GM21529 (cell line): Measurements from ENCODE around the gene CLEC9A.
"Not testable (repeated sequence)": the region's sequence is repeated elsewhere in the genome, so short reads cannot be mapped to it uniquely, and the experiment has no call there.

Experiments
- ATAC-seq: cut with Tn5 transposase; IDR thresholded peaks from one replicate; pipeline ENCODE4 v1.9.1; 2021; ENCODE audit not compliant: unreplicated experiment

Gene CLEC9A

DNA sequence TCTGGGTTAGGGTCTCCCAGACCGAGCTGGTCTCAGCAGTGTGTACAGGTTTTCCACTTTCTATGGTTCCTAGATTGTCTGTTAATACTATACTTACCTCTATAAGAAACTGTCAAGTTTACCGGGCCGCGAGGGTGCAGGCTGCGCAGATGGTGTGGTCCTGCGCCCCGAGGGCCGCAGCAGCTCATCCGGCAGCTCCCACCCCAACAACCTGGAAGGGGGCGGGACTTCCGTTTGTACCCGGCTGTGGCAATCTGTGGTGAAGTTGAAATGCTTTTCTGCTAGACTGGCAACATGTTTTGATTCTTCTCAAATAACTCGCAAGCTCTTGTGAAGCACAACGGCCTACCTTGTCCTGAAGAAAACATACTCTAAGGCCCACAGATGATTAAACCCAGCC lies at the start of gene CLEC9A:
CLEC9A (plus strand) TSS at position 237 of the 400 bp plus-strand sequence. CDS start 22,006 bp downstream, outside the sequence.
- ATAC-seq, result no peak

- no peak for ATAC-seq
These were observed 38.6 kb upstream of the CLEC9A start for GRCh38 chr12:9991876-9992275.

DNA sequence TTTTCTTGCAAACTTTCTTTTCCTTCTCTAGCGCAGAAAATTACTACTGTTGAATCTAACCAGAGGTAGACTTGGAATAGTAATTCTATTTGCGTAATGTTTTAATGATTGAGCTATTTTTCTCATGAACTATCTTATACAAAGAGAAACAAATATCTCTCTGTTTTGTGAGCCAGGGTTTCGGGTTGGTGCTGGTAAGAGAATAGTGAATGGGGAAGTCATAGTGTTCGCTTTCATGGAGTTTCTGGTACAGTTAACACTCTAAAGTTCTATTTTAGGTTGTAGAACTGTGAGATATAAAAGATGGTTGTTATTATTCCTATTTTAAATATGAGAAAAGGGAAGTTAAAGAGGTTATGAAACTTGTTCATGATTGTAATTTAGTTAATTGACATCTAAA lies 38.2 kb upstream of the CLEC9A start:
- no peak for ATAC-seq

GRCh38 chr12:9999016-9999415 lies 31.5 kb upstream of the CLEC9A start, which contains the start of gene CLEC1B:
Gene CLEC1B (minus strand): TSS chr12:9999121. CDS start chr12:9999100, 21 bp downstream.
- ATAC-seq, result no peak

GRCh38 chr12:10001171-10001776 lies 29.2 kb upstream of the CLEC9A start:
- no peak for ATAC-seq

- no peak for ATAC-seq
These were observed 17.7 kb upstream of the CLEC9A start for GRCh38 chr12:10012630-10013330.

DNA sequence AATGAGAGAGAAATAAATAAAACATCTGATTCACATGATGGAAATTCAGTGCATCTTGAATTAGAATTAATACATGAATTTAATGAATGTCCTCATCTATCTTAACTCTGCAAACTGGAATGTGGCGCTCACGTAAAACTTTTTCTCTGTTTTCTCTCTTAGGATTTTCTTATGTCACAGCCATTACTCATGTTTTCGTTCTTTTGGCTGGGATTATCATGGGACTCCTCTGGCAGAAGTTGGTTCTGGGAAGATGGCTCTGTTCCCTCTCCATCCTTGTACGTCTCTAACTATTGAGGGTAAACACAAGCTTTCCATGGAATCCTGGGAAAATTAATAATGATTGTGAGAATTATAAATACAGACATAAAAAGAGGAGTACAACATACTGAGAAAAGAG lies 15.0 kb upstream of the CLEC9A start:
- no peak for ATAC-seq

DNA sequence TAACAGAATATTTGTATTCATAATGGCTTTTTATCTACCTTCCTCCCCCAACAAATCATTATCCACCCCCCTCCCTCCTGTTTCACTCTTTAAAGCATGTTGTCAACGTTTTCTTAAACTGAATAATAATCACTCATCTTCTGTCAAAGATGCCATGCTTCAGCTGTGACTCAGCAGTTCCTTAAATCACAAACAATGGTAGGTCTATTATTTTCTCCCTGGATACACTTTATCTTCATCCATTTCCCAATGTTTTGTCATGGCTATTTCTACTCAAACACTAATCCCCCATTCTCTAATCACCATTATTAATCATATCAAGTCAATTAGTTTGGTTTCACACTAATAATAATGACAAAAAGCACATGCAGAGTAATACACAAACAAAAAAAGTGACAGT lies 13.6 kb upstream of the CLEC9A start:
- no peak for ATAC-seq

- ATAC-seq, result no peak
These were observed 12.1 kb upstream of the CLEC9A start for GRCh38 chr12:10018386-10018785.

- ATAC-seq, result no peak
These were observed 9.1 kb upstream of the CLEC9A start for GRCh38 chr12:10021342-10021741.

DNA sequence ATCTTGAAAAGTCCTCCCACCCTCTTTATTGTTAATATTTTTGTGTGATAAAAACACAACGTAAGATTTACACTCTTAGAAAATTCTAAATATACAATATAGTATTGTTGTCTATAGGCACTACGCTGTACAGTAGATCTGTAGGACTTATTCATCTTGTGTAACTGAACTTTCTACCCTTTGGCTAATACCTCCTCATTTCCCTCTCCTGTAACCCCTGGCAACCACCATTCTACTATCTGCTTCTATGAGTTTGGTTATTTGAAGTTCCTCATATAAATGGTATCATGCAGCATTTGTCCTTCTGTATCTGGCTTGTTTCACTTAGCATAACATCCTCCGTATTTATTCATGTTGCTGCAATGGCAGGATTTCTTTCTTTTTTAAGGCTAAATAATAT lies 5.2 kb upstream of the CLEC9A start:
- no peak for ATAC-seq

DNA sequence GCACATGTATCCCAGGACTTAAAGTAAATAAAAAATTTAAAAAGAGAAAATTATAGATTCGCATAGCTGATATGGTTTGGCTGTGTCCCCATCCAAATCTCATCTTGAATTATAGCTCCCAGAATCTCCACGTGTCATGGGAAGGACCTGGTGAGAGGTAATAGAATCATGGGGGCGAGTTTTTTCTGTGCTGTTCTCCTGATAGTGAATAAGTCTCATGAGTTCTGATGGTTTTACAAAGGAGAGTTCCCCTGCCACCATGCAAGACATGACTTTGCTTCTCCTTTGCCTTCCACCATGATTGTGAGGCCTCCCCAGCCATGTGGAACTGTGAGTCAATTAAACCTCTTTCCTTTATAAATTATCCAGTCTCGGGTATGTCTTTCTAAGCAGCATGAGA lies 3.8 kb upstream of the CLEC9A start:
- not testable (repeated sequence) for ATAC-seq

GRCh38 chr12:10027311-10027710 lies 3.2 kb upstream of the CLEC9A start:
- ATAC-seq, result no peak

- no peak for ATAC-seq
These were observed 2.8 kb upstream of the CLEC9A start for GRCh38 chr12:10027721-10028120.

GRCh38 chr12:10031321-10031720 lies 839 bp downstream of the CLEC9A start:
- no peak for ATAC-seq

DNA sequence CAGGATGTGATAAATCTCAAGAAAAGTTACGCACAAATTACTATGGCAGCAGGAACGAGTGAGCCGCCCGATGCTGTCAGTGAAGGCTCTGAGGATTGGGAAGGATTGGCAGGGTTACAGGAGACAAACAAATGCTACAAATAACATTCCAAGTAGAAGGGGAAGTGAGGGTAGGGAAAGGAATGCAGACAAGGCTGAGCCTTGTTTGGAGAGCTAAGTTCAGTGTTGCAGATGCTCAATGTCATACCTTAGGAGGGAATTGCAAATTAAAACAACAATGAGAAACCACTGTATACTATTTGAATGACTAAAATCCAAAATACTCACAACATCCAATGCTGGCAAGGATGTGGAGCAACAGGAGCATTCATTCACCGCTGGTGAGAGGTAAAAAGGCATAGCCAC lies 1.3 kb downstream of the CLEC9A start:
- ATAC-seq, result no peak

DNA sequence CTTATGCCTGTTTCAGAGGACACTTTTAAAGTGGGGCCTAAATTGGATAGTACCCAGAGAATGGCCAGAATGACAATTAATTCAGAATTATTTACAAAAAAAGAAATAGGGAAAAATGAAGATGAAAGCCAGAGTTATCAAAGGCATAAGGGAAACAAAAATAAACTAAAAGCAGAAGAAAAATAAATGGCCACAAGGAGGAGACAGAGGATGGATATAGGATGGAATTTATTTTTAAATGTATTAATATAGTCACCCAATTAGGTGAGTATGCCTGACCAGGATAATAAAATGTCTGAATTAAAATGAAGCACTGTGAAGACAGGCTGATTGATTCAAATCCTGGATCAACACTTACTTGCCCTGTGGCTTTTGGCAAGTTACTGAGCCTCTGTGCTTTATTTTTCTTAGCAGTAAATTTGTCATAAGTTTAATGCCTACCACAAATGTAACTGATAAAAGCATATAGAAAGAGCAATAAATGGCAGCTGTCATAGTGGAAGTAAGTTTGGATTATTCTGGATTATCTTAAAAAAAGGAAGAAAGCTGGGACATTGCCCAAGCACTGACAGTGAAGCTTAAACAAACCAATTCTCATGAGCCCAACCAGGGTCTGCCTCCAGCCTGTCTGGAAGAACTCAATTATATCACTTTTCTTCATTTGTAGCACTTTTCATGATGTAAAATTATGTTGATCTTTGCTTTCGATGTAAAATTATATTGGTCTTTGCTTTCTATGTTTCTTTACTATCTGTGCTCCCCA lies 3.5 kb downstream of the CLEC9A start:
- no peak for ATAC-seq

- ATAC-seq, result no peak
These were observed 11.7 kb downstream of the CLEC9A start for GRCh38 chr12:10042167-10042566.

- ATAC-seq, result no peak
These were observed 18.0 kb downstream of the CLEC9A start for GRCh38 chr12:10048526-10048925.

GRCh38 chr12:10052193-10052913 lies 21.9 kb downstream of the CLEC9A start:
- ATAC-seq, result no peak

DNA sequence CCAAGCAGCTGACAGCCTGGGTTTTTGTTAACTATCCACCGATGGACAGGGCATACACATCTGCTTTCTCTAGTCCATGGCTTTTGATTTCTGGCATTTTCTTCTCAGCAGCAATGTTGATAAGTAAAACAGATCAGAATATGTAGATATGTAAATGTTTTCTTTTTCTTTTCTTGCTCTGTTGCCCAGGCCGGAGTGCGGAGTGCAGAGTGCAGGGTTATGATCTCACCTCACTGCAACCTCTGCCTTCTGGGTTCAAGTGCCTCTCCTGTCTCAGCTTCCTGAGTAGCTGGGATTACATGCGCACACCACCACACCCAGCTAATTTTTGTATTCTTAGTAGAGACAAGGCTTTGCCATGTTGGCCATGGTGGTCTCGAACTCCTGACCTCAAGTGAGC lies 27.9 kb downstream of the CLEC9A start:
- ATAC-seq, result no peak
